ENCODE data around the gene UBAP1L. TPM values are rescaled to one million over a fixed set of nuclear protein-coding genes. Genes with fewer than 3 reads are reported as not detected.

The UBAP1L gene
- total RNA-seq (1 to 10 TPM; 7.2 TPM), total RNA-seq (4.4 to 52.3 (median 14.6) reads per million in 172 experiments)
- polyA plus RNA-seq (2013, experiment 1 of 2) = 4.5 TPM
- polyA plus RNA-seq (2013, experiment 2 of 2) = 4.9 TPM

GRCh38 chr15:65115086-65115485, at the start of gene UBAP1L:
Gene UBAP1L (minus strand): TSS chr15:65115200. CDS start chr15:65106215, 8,985 bp downstream.
- intact Hi-C loops (cut with DNase I, micrococcal nuclease) = no loop called here
- Histone ChIP-seq H3K4me3 (ENCODE audit: low read length) (no peak within 1 kb of the TSS), H3K4me1 (ENCODE audit: insufficient read depth, low read length) (no peaks in the 10 kb centered on the region), H3K27ac (ENCODE audit: low read depth in 1 of 2, low read length in 2 of 2) (no peak within 1 kb of the TSS), H3K9me3 (ENCODE audit: control insufficient read depth in 1 of 2, insufficient read depth in 1 of 2, low read length in 2 of 2) (no peaks in the 10 kb centered on the region), H3K36me3 (ENCODE audit: insufficient read depth, low read length) (peaks cover 63% of the 10 kb centered on the region), H3K27me3 (ENCODE audit: control insufficient read depth in 1 of 2, insufficient read depth in 2 of 2, low read length in 2 of 2) (no peaks in the 10 kb centered on the region)
- Mint-ChIP-seq H3K9me3 (no peaks in the 10 kb centered on the region), H3K4me3 (no peak within 1 kb of the TSS), H3K27ac (no peak within 1 kb of the TSS), H3K36me3 (ENCODE audit: low read depth) (peaks cover 82% of the 10 kb centered on the region), H3K27me3 (no peaks in the 10 kb centered on the region), H3K4me1 (ENCODE audit: low read depth) (peaks cover 11% of the 10 kb centered on the region)
- POLR2A ChIA-PET = interaction anchor here (1.3 kb wide), 1 partner anchor 71 kb away, joined by 3 read pairs; no protein-coding TSS in a partner anchor
- ATAC-seq (ENCODE audit: poor library complexity) (no peak), DNase-seq (no peak)
- CTCF ChIA-PET = no interaction called here
- TF ChIP-seq CTCF (IDR thresholded peaks at IDR 0.05) = no peak

- POLR2A ChIA-PET = interaction anchor here (0.6 kb wide), 1 partner anchor 16 kb away, joined by 3 read pairs; no protein-coding TSS in a partner anchor
- H3K4me3 Mint-ChIP-seq = no peak overlapping the region
- Histone ChIP-seq H3K27ac (ENCODE audit: low read depth in 1 of 2, low read length in 2 of 2) (no peak overlapping the region), H3K4me1 (ENCODE audit: insufficient read depth, low read length) (no peaks in the 10 kb centered on the region), H3K9me3 (ENCODE audit: control insufficient read depth in 1 of 2, insufficient read depth in 1 of 2, low read length in 2 of 2) (no peaks in the 10 kb centered on the region), H3K4me3 (ENCODE audit: low read length) (no peak overlapping the region), H3K27me3 (ENCODE audit: control insufficient read depth in 1 of 2, insufficient read depth in 2 of 2, low read length in 2 of 2) (no peaks in the 10 kb centered on the region), H3K36me3 (ENCODE audit: insufficient read depth, low read length) (peaks cover 54% of the 10 kb centered on the region)
- H3K36me3 Mint-ChIP-seq (ENCODE audit: low read depth) = peaks cover 58% of the 10 kb centered on the region
- DNase-seq (no peak), ATAC-seq (ENCODE audit: poor library complexity) (no peak)
- CTCF ChIA-PET = interaction anchor here (0.9 kb wide), 1 partner anchor 133 kb away, joined by 3 read pairs; no protein-coding TSS in a partner anchor
- H3K27ac Mint-ChIP-seq = no peak overlapping the region
- H3K4me1 Mint-ChIP-seq (ENCODE audit: low read depth) = peaks cover 14% of the 10 kb centered on the region
- no peak for TF ChIP-seq CTCF (IDR thresholded peaks at IDR 0.05)
- intact Hi-C loops (cut with DNase I, micrococcal nuclease) = no loop called here
- H3K27me3 Mint-ChIP-seq = no peaks in the 10 kb centered on the region
- H3K9me3 Mint-ChIP-seq = no peaks in the 10 kb centered on the region
Observed at GRCh38 chr15:65164139-65164538, 49.1 kb upstream of the UBAP1L start.

- peaks cover 14% of the 10 kb centered on the region for H3K4me1 Mint-ChIP-seq (ENCODE audit: low read depth)
- H3K9me3 Mint-ChIP-seq = no peaks in the 10 kb centered on the region
- DNase-seq = no peak
- intact Hi-C loops (cut with DNase I, micrococcal nuclease) = no loop called here
- H3K27ac Mint-ChIP-seq = no peak overlapping the region
- H3K4me1 ChIP-seq (ENCODE audit: insufficient read depth, low read length) = no peaks in the 10 kb centered on the region
- H3K4me3 Mint-ChIP-seq = no peak overlapping the region
- ChIA-PET POLR2A (no interaction called here), CTCF (no interaction called here)
- peaks cover 69% of the 10 kb centered on the region for H3K36me3 Mint-ChIP-seq (ENCODE audit: low read depth)
- ATAC-seq (ENCODE audit: poor library complexity) = no peak
- no peaks in the 10 kb centered on the region for H3K27me3 ChIP-seq (ENCODE audit: control insufficient read depth in 1 of 2, insufficient read depth in 2 of 2, low read length in 2 of 2)
- H3K27ac ChIP-seq (ENCODE audit: low read depth in 1 of 2, low read length in 2 of 2) = no peak overlapping the region
- no peak for TF ChIP-seq CTCF (IDR thresholded peaks at IDR 0.05)
- H3K36me3 ChIP-seq (ENCODE audit: insufficient read depth, low read length) = peaks cover 63% of the 10 kb centered on the region
- no peak overlapping the region for H3K4me3 ChIP-seq (ENCODE audit: low read length)
- H3K27me3 Mint-ChIP-seq = no peaks in the 10 kb centered on the region
- H3K9me3 ChIP-seq (ENCODE audit: control insufficient read depth in 1 of 2, insufficient read depth in 1 of 2, low read length in 2 of 2) = no peaks in the 10 kb centered on the region
Observed at GRCh38 chr15:65163041-65163440, 48.0 kb upstream of the UBAP1L start.
